Parathyroid adenoma (tissue), 2 donors: ENCODE results near the gene C1orf53.

Source experiments
- H2AFZ ChIP-seq: fragments of 300-600 bp; sonication (generic); one replicate; pipeline ENCODE4 v1.7.0; 2017; ENCODE audit warnings: antibody characterized with exemption, mild to moderate bottlenecking
- H3K27ac ChIP-seq: fragments of 300-600 bp; sonication (generic); one replicate; pipeline ENCODE4 v1.7.0; 2017
- H3K27me3 ChIP-seq: fragments of 300-600 bp; sonication (generic); one replicate; pipeline ENCODE4 v1.7.0; 2017; ENCODE audit warnings: low read length; ENCODE audit not compliant: control insufficient read depth, insufficient read depth
- H3K36me3 ChIP-seq: fragments of 300-600 bp; sonication (generic); one replicate; pipeline ENCODE4 v1.7.0; 2017; ENCODE audit warnings: low read length; ENCODE audit not compliant: control insufficient read depth, insufficient read depth
- H3K4me1 ChIP-seq: fragments of 300-600 bp; sonication (generic); one replicate; pipeline ENCODE4 v1.7.0; 2017; ENCODE audit warnings: control low read depth
- H3K4me2 ChIP-seq: fragments of 300-600 bp; sonication (generic); one replicate; pipeline ENCODE4 v1.7.0; 2017; ENCODE audit warnings: low read length
- H3K4me3 ChIP-seq: fragments of 300-600 bp; sonication (generic); one replicate; pipeline ENCODE4 v1.7.0; 2017; ENCODE audit warnings: low read depth, low read length
- H3K79me2 ChIP-seq: fragments of 300-600 bp; sonication (generic); one replicate; pipeline ENCODE4 v1.7.0; 2017; ENCODE audit warnings: control low read depth
- H3K9ac ChIP-seq: fragments of 300-600 bp; sonication (generic); one replicate; pipeline ENCODE4 v1.7.0; 2017; ENCODE audit warnings: mild to moderate bottlenecking
- H3K9me3 ChIP-seq: fragments of 300-600 bp; sonication (generic); one replicate; pipeline ENCODE4 v1.7.0; 2017; ENCODE audit warnings: low read length; ENCODE audit not compliant: control insufficient read depth
- TF ChIP-seq, protein P1 (sequence below): fragments of 300-600 bp; sonication (generic); IDR thresholded peaks from one replicate; pipeline ENCODE4 v1.7.0; 2017; ENCODE audit warnings: antibody characterized with exemption, mild to moderate bottlenecking
- donor health status: primary hyperparathyroidism.

The C1orf53 gene

DNA sequence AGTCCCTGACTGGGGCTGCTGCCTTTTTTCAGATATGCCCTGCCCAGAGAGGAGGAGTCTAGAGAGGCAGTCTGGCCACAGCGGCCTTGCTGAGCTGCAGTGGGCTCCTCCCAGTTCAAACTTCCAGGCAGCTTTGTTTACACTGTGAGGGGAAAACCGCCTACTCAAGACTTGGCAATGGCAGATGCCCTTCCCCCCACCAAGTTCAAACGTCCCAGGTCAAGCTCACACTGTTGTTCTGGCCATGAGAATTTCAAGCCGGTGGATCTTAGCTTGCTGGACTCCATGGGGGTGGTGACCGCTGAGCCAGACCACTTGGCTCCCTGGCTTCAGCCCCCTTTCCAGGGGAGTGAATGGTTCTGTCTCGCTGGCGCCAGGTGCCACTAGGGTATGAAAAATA lies 18.3 kb upstream of the C1orf53 start:
- TF ChIP-seq, protein P1, sequence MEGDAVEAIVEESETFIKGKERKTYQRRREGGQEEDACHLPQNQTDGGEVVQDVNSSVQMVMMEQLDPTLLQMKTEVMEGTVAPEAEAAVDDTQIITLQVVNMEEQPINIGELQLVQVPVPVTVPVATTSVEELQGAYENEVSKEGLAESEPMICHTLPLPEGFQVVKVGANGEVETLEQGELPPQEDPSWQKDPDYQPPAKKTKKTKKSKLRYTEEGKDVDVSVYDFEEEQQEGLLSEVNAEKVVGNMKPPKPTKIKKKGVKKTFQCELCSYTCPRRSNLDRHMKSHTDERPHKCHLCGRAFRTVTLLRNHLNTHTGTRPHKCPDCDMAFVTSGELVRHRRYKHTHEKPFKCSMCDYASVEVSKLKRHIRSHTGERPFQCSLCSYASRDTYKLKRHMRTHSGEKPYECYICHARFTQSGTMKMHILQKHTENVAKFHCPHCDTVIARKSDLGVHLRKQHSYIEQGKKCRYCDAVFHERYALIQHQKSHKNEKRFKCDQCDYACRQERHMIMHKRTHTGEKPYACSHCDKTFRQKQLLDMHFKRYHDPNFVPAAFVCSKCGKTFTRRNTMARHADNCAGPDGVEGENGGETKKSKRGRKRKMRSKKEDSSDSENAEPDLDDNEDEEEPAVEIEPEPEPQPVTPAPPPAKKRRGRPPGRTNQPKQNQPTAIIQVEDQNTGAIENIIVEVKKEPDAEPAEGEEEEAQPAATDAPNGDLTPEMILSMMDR = no peak
- Histone ChIP-seq H3K4me3 (no peak overlapping the region), H3K79me2 (no peaks in the 10 kb centered on the region)

DNA sequence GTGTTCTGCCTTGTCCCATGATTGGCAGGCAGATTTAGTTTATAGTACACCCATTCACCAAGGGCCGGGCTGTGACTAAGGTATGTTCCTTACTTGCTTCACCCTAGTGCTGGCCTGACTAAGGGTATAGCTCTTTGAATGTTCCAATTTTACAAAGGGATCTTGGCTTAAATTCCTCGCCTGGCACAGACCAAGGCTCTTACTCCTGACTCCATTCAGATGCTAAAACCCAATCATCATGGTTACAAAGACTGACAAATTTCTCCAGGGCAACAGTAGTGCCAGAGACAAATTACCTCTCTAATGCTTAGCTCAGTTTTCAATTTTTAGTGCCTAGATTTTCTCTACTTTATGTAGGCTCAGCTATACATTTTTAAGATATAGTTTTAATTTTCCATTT lies 11.5 kb upstream of the C1orf53 start:
- no peaks in the 10 kb centered on the region for H3K9me3 ChIP-seq
- H3K4me2 ChIP-seq = no peak overlapping the region
- peaks cover 3% of the 10 kb centered on the region for H3K27me3 ChIP-seq
- TF ChIP-seq, protein P1 = no peak
- H2AFZ ChIP-seq = no peak overlapping the region
- no peaks in the 10 kb centered on the region for H3K79me2 ChIP-seq
- H3K27ac ChIP-seq = no peak overlapping the region
- no peaks in the 10 kb centered on the region for H3K4me1 ChIP-seq
- H3K36me3 ChIP-seq = no peaks in the 10 kb centered on the region
- H3K4me3 ChIP-seq = no peak overlapping the region
- H3K9ac ChIP-seq = no peak overlapping the region

More for the DNA sequence above, 18.3 kb upstream of the C1orf53 start:
- no peak overlapping the region for H3K4me2 ChIP-seq
- no peaks in the 10 kb centered on the region for H3K27me3 ChIP-seq
- no peak overlapping the region for H3K9ac ChIP-seq
- no peaks in the 10 kb centered on the region for H3K9me3 ChIP-seq
- no peaks in the 10 kb centered on the region for H3K36me3 ChIP-seq
- no peak overlapping the region for H3K27ac ChIP-seq
- no peaks in the 10 kb centered on the region for H3K4me1 ChIP-seq
- no peak overlapping the region for H2AFZ ChIP-seq

DNA sequence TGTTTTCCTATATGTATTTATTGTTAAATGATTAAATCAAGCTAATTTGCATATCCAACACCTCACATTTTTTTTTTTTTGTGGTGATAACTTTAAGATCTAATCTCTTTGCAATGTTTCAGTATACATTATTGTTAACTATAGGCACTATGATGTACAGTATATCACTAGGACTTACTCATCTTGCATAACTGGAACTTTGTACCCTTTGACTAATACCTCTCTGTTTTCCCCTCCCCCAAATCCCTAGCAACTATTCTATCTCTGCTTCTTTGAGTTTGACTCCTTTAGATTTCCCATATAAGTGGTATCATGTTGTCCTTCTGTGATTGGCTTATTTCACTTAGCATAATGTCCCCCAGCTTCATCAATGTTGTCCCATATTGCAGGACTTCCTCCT lies 9.7 kb upstream of the C1orf53 start:
- Histone ChIP-seq H3K9me3 (no peaks in the 10 kb centered on the region), H3K4me2 (no peak overlapping the region), H3K36me3 (no peaks in the 10 kb centered on the region), H3K9ac (no peak overlapping the region), H3K4me1 (no peaks in the 10 kb centered on the region), H3K79me2 (no peaks in the 10 kb centered on the region), H2AFZ (no peak overlapping the region), H3K27me3 (peaks cover 3% of the 10 kb centered on the region), H3K27ac (no peak overlapping the region), H3K4me3 (no peak overlapping the region)
- TF ChIP-seq, protein P1 = no peak

DNA sequence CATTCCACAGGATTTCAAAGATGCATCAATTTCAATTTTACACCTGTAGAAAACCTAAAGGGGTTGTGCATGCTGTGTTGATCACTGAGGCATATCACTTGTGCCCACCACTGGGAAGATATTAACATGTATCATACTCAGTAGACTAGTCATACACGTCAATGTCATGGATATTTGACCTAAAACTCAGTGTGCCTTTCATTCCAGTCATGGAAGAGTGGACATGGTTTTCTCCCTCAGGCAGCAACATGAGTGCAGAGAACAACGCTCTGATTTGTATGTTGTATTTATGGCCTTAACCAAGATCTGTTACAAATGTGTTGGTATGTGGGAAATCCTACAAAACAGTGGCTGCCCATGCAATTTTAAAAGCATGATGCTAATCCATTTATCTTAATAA lies 6.1 kb upstream of the C1orf53 start:
- no peaks in the 10 kb centered on the region for H3K9me3 ChIP-seq
- no peak overlapping the region for H3K4me3 ChIP-seq
- TF ChIP-seq, protein P1 = no peak
- H3K27me3 ChIP-seq = peaks cover 3% of the 10 kb centered on the region
- no peaks in the 10 kb centered on the region for H3K4me1 ChIP-seq
- H3K9ac ChIP-seq = no peak overlapping the region
- no peak overlapping the region for H3K4me2 ChIP-seq
- no peak overlapping the region for H2AFZ ChIP-seq
- no peaks in the 10 kb centered on the region for H3K36me3 ChIP-seq
- H3K27ac ChIP-seq = no peak overlapping the region
- H3K79me2 ChIP-seq = no peaks in the 10 kb centered on the region

DNA sequence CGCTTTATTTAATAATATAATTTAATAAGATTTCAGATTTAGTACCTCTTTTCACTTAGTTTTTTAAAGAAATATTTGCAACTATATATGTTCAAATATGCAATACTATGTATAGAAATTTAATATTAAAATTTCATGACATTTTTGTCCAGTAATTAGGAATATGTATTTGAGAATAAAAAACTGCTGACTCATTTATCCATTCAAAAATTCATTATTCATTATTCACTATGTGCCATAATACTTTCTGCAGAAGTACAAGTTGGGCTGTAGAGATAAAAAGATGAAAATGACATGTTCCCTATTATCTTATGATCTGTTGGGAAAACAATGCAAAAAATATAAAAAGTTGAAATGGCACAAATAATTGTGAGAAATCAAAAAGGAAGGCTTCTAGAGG lies 3.4 kb upstream of the C1orf53 start:
- TF ChIP-seq, protein P1 = no peak
- H2AFZ ChIP-seq = no peak overlapping the region
- H3K9ac ChIP-seq = no peak overlapping the region
- no peaks in the 10 kb centered on the region for H3K9me3 ChIP-seq
- H3K36me3 ChIP-seq = no peaks in the 10 kb centered on the region
- no peaks in the 10 kb centered on the region for H3K27me3 ChIP-seq
- no peak overlapping the region for H3K4me2 ChIP-seq
- no peak overlapping the region for H3K4me3 ChIP-seq
- H3K27ac ChIP-seq = no peak overlapping the region
- no peaks in the 10 kb centered on the region for H3K4me1 ChIP-seq
- no peaks in the 10 kb centered on the region for H3K79me2 ChIP-seq
